Medulla oblongata (tissue), 1 donor: ENCODE results near the gene MRLN.
A peak's percentile ranks its signal among the peaks of the same experiment; 100 is the strongest.
"Not testable (repeated sequence)": the region's sequence is repeated elsewhere in the genome, so short reads cannot be mapped to it uniquely, and the experiment has no call there.

Source experiments
- DNase-seq: peaks from one replicate; pipeline ENCODE4 v3.0.0-alpha.2; 2015; ENCODE audit errors: extremely low spot score

The MRLN gene

GRCh38 chr10:59745163-59745650 is 8.0 kb downstream of the MRLN start:
- DNase-seq, result no peak

GRCh38 chr10:59744762-59745161 is 8.5 kb downstream of the MRLN start:
- not testable (repeated sequence) for DNase-seq

- DNase-seq, result not testable (repeated sequence)
Observed at GRCh38 chr10:59744156-59744555, 9.1 kb downstream of the MRLN start.

- DNase-seq, result no peak
Observed at GRCh38 chr10:59741583-59741982, 11.7 kb downstream of the MRLN start.

GRCh38 chr10:59741048-59741447 is 12.2 kb downstream of the MRLN start:
- DNase-seq, result no peak

- DNase-seq, result no peak
Observed at GRCh38 chr10:59736749-59737148, 16.5 kb downstream of the MRLN start.

- no peak for DNase-seq
Observed at GRCh38 chr10:59735296-59735695, 18.0 kb downstream of the MRLN start.

- no peak for DNase-seq
Observed at GRCh38 chr10:59734014-59734462, 19.2 kb downstream of the MRLN start.

GRCh38 chr10:59733321-59734013 is 19.8 kb downstream of the MRLN start:
- not testable (repeated sequence) for DNase-seq

- not testable (repeated sequence) for DNase-seq
Observed at GRCh38 chr10:59732849-59733248, 20.4 kb downstream of the MRLN start.

- DNase-seq, result not testable (repeated sequence)
Observed at GRCh38 chr10:59729167-59729566, 24.1 kb downstream of the MRLN start.

- no peak for DNase-seq
Observed at GRCh38 chr10:59724098-59724938, 28.9 kb downstream of the MRLN start.

GRCh38 chr10:59720377-59720776 is 32.9 kb downstream of the MRLN start:
- DNase-seq, result no peak

GRCh38 chr10:59719374-59719773 is 33.9 kb downstream of the MRLN start:
- DNase-seq, result no peak

GRCh38 chr10:59718257-59718656 is 35.0 kb downstream of the MRLN start:
- DNase-seq, result no peak

- no peak for DNase-seq
Observed at GRCh38 chr10:59713196-59713821, 39.9 kb downstream of the MRLN start.

- no peak for DNase-seq
Observed at GRCh38 chr10:59711871-59712494, 41.3 kb downstream of the MRLN start.

GRCh38 chr10:59709395-59710125 is 43.7 kb downstream of the MRLN start, which contains the start of gene SLC16A9:
SLC16A9 (minus strand) TSS chr10:59709850; CDS start chr10:59684291, 25,559 bp downstream.
- DNase-seq, result peak; percentile 86

- DNase-seq, result no peak
Observed at GRCh38 chr10:59708816-59709394, 44.4 kb downstream of the MRLN start.
